MM.1S (cell line): Measurements from ENCODE around the gene ADRA1B.

Experiments
- EZH2 ChIP-seq: fragments of 300-600 bp; sonication (generic); optimal IDR thresholded peaks from 2 replicates; pipeline ENCODE3; 2017; ENCODE audit warnings: low read depth, mild to moderate bottlenecking, antibody characterized with exemption, low read length, mixed read lengths
- TF ChIP-seq, protein P1 (sequence below): fragments of 300-600 bp; sonication (generic); IDR thresholded peaks from 2 replicates; pipeline ENCODE4 v1.5.1; 2016; ENCODE audit warnings: antibody characterized with exemption, low read length, mixed read lengths

DNA sequence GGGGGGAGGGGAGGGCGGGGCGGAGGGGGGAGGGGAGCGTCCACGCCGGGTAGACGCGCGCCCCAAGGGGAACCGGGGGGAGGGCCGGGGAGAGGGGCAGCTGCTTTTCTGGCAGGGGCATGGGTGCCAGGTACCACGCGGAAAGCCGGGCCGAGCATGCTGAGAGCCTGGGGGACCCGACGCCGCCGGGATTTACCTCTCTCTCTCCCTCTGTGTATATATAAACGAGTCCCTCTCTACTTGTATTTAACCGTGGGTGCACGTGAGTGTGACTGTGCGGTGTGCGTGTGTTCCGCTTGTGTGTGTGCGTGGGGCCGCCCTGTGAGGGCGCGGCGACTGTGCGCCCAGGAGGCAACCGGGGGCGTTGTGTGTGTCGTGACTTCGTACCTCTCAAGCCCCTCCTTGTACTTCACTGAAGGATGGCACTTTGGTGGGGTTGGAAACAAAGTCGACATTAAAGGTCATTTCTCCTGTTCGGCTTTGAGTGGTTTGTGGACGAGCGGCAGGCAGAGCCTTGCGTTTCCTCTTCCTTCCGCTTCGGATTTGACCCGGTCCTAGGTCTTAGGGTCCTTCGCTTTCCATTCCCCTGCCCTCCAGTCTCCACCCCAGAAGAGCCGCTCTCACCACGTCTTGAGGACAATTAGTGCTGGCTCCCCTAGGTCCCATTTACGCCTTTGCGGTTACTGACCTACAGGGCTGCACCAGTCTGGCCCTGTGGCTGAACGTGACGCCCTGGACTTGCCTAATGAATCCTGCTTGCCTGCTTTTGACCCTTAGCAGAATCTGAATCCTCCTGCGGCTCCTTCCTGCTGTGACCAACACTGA lies 56.5 kb downstream of the ADRA1B start:
- no peak for TF ChIP-seq EZH2
- TF ChIP-seq, protein P1, sequence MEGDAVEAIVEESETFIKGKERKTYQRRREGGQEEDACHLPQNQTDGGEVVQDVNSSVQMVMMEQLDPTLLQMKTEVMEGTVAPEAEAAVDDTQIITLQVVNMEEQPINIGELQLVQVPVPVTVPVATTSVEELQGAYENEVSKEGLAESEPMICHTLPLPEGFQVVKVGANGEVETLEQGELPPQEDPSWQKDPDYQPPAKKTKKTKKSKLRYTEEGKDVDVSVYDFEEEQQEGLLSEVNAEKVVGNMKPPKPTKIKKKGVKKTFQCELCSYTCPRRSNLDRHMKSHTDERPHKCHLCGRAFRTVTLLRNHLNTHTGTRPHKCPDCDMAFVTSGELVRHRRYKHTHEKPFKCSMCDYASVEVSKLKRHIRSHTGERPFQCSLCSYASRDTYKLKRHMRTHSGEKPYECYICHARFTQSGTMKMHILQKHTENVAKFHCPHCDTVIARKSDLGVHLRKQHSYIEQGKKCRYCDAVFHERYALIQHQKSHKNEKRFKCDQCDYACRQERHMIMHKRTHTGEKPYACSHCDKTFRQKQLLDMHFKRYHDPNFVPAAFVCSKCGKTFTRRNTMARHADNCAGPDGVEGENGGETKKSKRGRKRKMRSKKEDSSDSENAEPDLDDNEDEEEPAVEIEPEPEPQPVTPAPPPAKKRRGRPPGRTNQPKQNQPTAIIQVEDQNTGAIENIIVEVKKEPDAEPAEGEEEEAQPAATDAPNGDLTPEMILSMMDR, result no peak
